ENCODE measurements around the gene UBE2G1. TPM values are rescaled to one million over a fixed set of nuclear protein-coding genes. Genes with fewer than 3 reads are reported as not detected.

The UBE2G1 gene
- polyA plus RNA-seq, 1 donor from 2014 or later, result 65.8 TPM

- Histone ChIP-seq H4K20me1 (ENCODE audit: insufficient read depth) (no peaks in the 10 kb centered on the region), H3K9me3 (ENCODE audit: low read length) (no peaks in the 10 kb centered on the region), H3K79me2 (replicated peaks; ENCODE audit: insufficient read depth, low read length) (peaks cover 40% of the 10 kb centered on the region), H3K4me2 (ENCODE audit: low read length) (no peak overlapping the region), H3K36me3 (ENCODE audit: insufficient read depth, low read length) (no peaks in the 10 kb centered on the region), H3F3A (ENCODE audit: insufficient read depth, low read length, poor library complexity, severe bottlenecking) (no peaks in the 10 kb centered on the region), H3K27ac (ENCODE audit: low read length) (no peak overlapping the region), H2AFZ (ENCODE audit: low read depth, low read length) (no peak overlapping the region), H3K4me3 (ENCODE audit: low read length) (no peak overlapping the region), H3K27me3 (ENCODE audit: insufficient read depth, low read depth, low read length) (no peaks in the 10 kb centered on the region), H3K9me2 (ENCODE audit: insufficient read depth, low read length) (no peaks in the 10 kb centered on the region), H3K9ac (ENCODE audit: low read length) (no peak overlapping the region)
- TF ChIP-seq SMC3 (conservative IDR thresholded peaks at IDR 0.05; ENCODE audit: poor library complexity), result no peak
- no peak for TF ChIP-seq EZH2 (IDR thresholded peaks at IDR 0.05; ENCODE audit: borderline replicate concordance, insufficient read depth, low read length, poor library complexity, severe bottlenecking)
- no peak for TF ChIP-seq MXI1 (conservative IDR thresholded peaks at IDR 0.05; ENCODE audit: poor library complexity, severe bottlenecking)
- TF ChIP-seq POLR2AphosphoS5 (IDR thresholded peaks at IDR 0.05), result no peak
- no peak for TF ChIP-seq CTCF (IDR thresholded peaks at IDR 0.05; ENCODE audit: poor library complexity, severe bottlenecking)
- no peak for TF ChIP-seq EP300 (conservative IDR thresholded peaks at IDR 0.05; ENCODE audit: poor library complexity, severe bottlenecking)
- TF ChIP-seq RAD21 (conservative IDR thresholded peaks at IDR 0.05), result no peak
These were observed 53.0 kb downstream of the UBE2G1 start for GRCh38 chr17:4313221-4314114.

GRCh38 chr17:4310354-4311060, 56.0 kb downstream of the UBE2G1 start:
- H3K4me3 ChIP-seq (ENCODE audit: low read length), result no peak overlapping the region
- H3K27ac ChIP-seq (ENCODE audit: low read length), result no peak overlapping the region
- no peak overlapping the region for H3K4me2 ChIP-seq (ENCODE audit: low read length)

More at GRCh38 chr17:4310354-4311060, 56.0 kb downstream of the UBE2G1 start:
- Histone ChIP-seq H3F3A (ENCODE audit: insufficient read depth, low read length, poor library complexity, severe bottlenecking) (no peaks in the 10 kb centered on the region), H3K79me2 (replicated peaks; ENCODE audit: insufficient read depth, low read length) (peaks cover 29% of the 10 kb centered on the region), H3K9ac (ENCODE audit: low read length) (no peak overlapping the region), H3K27me3 (ENCODE audit: insufficient read depth, low read depth, low read length) (no peaks in the 10 kb centered on the region), H3K36me3 (ENCODE audit: insufficient read depth, low read length) (no peaks in the 10 kb centered on the region), H3K9me3 (ENCODE audit: low read length) (no peaks in the 10 kb centered on the region), H4K20me1 (ENCODE audit: insufficient read depth) (no peaks in the 10 kb centered on the region), H3K9me2 (ENCODE audit: insufficient read depth, low read length) (no peaks in the 10 kb centered on the region), H2AFZ (ENCODE audit: low read depth, low read length) (no peak overlapping the region)
- TF ChIP-seq SMC3 (conservative IDR thresholded peaks at IDR 0.05; ENCODE audit: poor library complexity) (no peak), REST (IDR thresholded peaks at IDR 0.05; ENCODE audit: borderline replicate concordance) (no peak), MXI1 (conservative IDR thresholded peaks at IDR 0.05; ENCODE audit: poor library complexity, severe bottlenecking) (no peak), POLR2AphosphoS5 (IDR thresholded peaks at IDR 0.05) (no peak), RAD21 (conservative IDR thresholded peaks at IDR 0.05) (no peak), TAF1 (IDR thresholded peaks at IDR 0.05; ENCODE audit: low read depth) (no peak), EP300 (conservative IDR thresholded peaks at IDR 0.05; ENCODE audit: poor library complexity, severe bottlenecking) (no peak), EZH2 (IDR thresholded peaks at IDR 0.05; ENCODE audit: borderline replicate concordance, insufficient read depth, low read length, poor library complexity, severe bottlenecking) (no peak), CTCF (IDR thresholded peaks at IDR 0.05; ENCODE audit: poor library complexity, severe bottlenecking) (no peak)

Measured in neural cell (in vitro differentiated cells).